GM18517 (cell line): Measurements from ENCODE around the gene BTN1A1.

Experiments
- ATAC-seq: cut with Tn5 transposase; IDR thresholded peaks from one replicate; pipeline ENCODE4 v1.9.1; 2021; ENCODE audit warnings: mild to moderate bottlenecking, moderate library complexity; ENCODE audit not compliant: unreplicated experiment

The BTN1A1 gene

DNA sequence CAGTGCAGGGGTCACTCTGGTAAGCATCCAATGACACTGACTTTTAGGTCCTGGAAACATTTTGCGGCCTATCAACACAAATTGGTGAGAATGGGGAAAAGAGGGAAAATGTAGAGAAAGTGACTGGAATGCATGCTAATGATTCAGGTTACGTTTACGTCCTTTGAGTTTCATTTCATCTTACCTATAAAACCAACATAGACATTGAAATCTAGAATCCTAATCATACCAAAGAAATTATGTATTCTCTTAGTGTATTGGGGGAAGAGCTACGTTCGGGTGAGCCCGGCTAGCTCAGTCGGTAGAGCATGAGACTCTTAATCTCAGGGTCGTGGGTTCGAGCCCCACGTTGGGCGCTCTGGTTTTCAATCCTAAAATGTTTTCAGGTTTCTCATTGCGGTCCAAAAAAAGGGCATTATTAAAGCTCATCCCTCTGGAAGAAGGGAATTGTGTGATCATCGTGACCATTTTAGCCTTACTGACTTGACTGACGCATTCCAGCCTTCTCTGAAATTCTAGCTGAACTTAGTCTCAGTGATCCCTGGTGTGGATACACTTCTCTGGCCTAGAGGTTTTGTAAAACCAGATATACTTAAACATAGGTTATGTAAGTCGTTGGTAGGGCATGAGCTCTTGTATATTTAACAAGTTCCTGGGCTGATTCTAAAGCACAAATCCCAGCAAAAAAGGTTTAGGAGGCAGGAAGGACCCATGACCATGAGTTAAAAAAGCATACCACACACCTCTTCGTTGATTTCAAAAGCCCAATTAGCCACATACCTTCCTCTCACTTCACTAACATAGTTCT lies 56.4 kb downstream of the BTN1A1 start:
- no peak for ATAC-seq
